GM18505 (cell line): Measurements from ENCODE around the gene TGFBR3L.

ENCODE experiments used
- ATAC-seq: cut with Tn5 transposase; IDR thresholded peaks from one replicate; pipeline ENCODE4 v1.9.1; 2021; ENCODE audit not compliant: unreplicated experiment
- POLR2A ChIP-seq: IDR thresholded peaks from 4 replicates; pipeline ENCODE4 v1.6.1; 2011; ENCODE audit warnings: borderline replicate concordance; ENCODE audit not compliant: insufficient read depth, insufficient read length; ENCODE audit errors: extremely low read depth

TGFBR3L gene

DNA sequence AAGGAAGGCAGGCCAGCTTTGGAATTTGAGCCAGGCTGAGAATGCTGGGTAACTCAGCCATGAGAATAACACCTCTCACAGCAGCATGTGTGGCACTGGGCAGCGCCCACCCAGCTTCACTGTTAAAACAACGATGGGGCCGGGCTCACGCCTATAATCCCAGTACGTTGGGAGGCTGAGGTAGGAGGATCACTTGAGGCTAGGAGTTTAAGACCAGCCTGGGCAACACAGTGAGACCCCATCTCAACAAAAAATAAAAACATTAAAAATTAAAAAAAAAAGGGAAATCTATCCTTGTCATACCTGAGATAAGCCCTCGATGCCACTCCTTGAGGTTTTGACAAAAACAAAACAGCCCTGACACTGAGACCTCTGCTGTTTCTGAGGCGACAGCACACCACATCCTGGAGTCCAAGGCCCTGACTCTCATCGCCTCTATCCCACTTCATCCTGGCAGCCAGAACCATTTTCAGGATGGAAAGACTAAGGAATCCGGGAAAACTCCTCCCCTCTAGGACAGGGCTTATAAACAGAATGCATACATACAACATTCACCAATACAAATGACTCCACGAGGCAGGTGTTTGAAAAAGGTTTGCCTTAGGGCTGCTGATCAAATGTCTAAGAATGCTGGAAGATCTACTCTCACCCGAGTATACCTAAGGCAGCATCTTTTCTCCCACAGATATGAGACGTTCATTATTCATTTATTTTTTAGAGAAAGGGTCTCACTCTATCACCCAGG lies 51.5 kb downstream of the TGFBR3L start:
- no peak for ATAC-seq
- no peak for TF ChIP-seq POLR2A

DNA sequence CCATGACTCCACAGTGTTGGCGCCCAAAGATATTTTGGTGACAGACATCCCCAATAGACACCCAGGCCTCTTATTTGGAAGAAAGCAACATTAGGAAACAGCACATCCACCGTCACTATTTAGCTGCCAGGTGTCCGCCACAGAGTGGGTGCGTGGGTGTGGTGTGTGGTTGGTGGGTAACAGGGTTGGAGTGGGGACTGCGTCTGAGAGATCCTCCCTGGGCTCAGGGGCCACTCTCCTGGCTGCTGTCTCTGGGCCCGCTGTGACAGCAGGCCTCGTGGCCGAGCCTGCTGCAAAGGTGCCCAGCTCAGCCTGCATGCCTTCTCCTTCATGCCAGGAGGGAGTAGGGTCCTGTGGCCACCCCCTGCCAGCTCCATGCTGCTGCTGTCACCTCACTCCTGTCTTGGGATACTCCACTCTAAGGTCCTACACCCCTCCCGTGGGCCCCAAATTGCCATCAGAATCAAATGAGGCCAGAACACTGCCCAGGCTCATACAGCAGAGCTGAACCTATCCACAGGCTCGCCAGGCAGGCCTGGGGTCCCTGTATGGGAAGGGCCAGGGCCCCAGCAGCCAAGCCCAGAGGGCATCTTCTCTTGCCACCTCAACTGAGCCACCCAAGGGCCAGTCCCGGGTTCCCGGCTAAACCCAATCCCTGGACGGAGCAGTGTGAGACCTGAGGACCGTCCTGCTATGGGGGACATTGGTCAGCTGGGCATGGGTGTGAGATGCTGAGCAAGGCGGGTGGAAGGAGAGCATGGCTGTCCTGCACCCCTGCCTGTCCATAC lies 53.6 kb downstream of the TGFBR3L start:
- no peak for TF ChIP-seq POLR2A
- no peak for ATAC-seq
